NCI-H1417 treated with DMSO at 0.1 percent for 48 hours (cell line): ENCODE data around the gene ACSL3.
"Not testable (repeated sequence)": the region's sequence is repeated elsewhere in the genome, so short reads cannot be mapped to it uniquely, and the experiment has no call there.

Experiments
- DNase-seq: peaks from one replicate; lab custom pipeline; 2025; lab: John Stamatoyannopoulos, UW

The ACSL3 gene

GRCh38 chr2:222915092-222915957 is 54.5 kb downstream of the ACSL3 start:
- no peak for DNase-seq

- no peak for DNase-seq
These were observed 55.7 kb downstream of the ACSL3 start for GRCh38 chr2:222916229-222917197.

GRCh38 chr2:222917212-222917611 is 56.4 kb downstream of the ACSL3 start:
- DNase-seq, result not testable (repeated sequence)

GRCh38 chr2:222919841-222920526 is 59.1 kb downstream of the ACSL3 start:
- DNase-seq, result no peak

- no peak for DNase-seq
These were observed 59.9 kb downstream of the ACSL3 start for GRCh38 chr2:222920657-222921186.

GRCh38 chr2:222922019-222922800 is 61.4 kb downstream of the ACSL3 start:
- DNase-seq, result no peak

- no peak for DNase-seq
These were observed 66.1 kb downstream of the ACSL3 start for GRCh38 chr2:222926915-222927314.

- DNase-seq, result no peak
These were observed 66.8 kb downstream of the ACSL3 start for GRCh38 chr2:222927600-222927999.

GRCh38 chr2:222928335-222928734 is 67.5 kb downstream of the ACSL3 start:
- DNase-seq, result no peak

GRCh38 chr2:222930862-222931261 is 70.0 kb downstream of the ACSL3 start:
- DNase-seq, result no peak

GRCh38 chr2:222931659-222932058 is 70.8 kb downstream of the ACSL3 start:
- DNase-seq, result no peak

GRCh38 chr2:222933458-222933857 is 72.6 kb downstream of the ACSL3 start:
- DNase-seq, result no peak

- DNase-seq, result no peak
These were observed 75.0 kb downstream of the ACSL3 start for GRCh38 chr2:222935688-222936298.

- no peak for DNase-seq
These were observed 75.9 kb downstream of the ACSL3 start for GRCh38 chr2:222936705-222937104.

- DNase-seq, result no peak
These were observed 77.5 kb downstream of the ACSL3 start for GRCh38 chr2:222938327-222938726.

- no peak for DNase-seq
These were observed 78.5 kb downstream of the ACSL3 start for GRCh38 chr2:222939208-222939856.

GRCh38 chr2:222939979-222940378 is 79.1 kb downstream of the ACSL3 start:
- no peak for DNase-seq

GRCh38 chr2:222941510-222942032 is 80.7 kb downstream of the ACSL3 start:
- no peak for DNase-seq

GRCh38 chr2:222942561-222942960 is 81.7 kb downstream of the ACSL3 start:
- DNase-seq, result no peak

GRCh38 chr2:222942977-222943376 is 82.1 kb downstream of the ACSL3 start:
- DNase-seq, result no peak
